Neural cell (in vitro differentiated cells): Measurements from ENCODE around the gene OR13F1.

Experiments
- CTCF ChIP-seq: fragments of 450-650 bp; IDR thresholded peaks from 2 replicates; pipeline ENCODE4 v1.5.1; 2014; ENCODE audit warnings: antibody characterized with exemption, mild to moderate bottlenecking, moderate library complexity; ENCODE audit not compliant: poor library complexity, severe bottlenecking
- EP300 ChIP-seq: fragments of 450-650 bp; conservative IDR thresholded peaks from 2 replicates; pipeline ENCODE4 v1.6.1; 2014; ENCODE audit warnings: antibody characterized with exemption, mild to moderate bottlenecking, moderate library complexity; ENCODE audit not compliant: poor library complexity, severe bottlenecking
- EZH2 ChIP-seq: fragments of 200-600, 300-800 bp; shearing (Covaris generic), sonication (generic); IDR thresholded peaks from 2 replicates; pipeline ENCODE4 v1.6.1; 2014; ENCODE audit warnings: antibody characterized with exemption, low read length, borderline replicate concordance, mild to moderate bottlenecking; ENCODE audit not compliant: insufficient read depth, poor library complexity, severe bottlenecking
- MXI1 ChIP-seq: fragments of 450-650 bp; conservative IDR thresholded peaks from 2 replicates; pipeline ENCODE4 v1.6.1; 2014; ENCODE audit warnings: antibody characterized with exemption, mild to moderate bottlenecking; ENCODE audit not compliant: poor library complexity, severe bottlenecking
- POLR2AphosphoS5 ChIP-seq: IDR thresholded peaks from 2 replicates; pipeline ENCODE4 v1.6.1; 2012
- RAD21 ChIP-seq: fragments of 450-650 bp; conservative IDR thresholded peaks from 2 replicates; pipeline ENCODE4 v1.6.1; 2014; ENCODE audit warnings: antibody characterized with exemption, mild to moderate bottlenecking, moderate library complexity
- REST ChIP-seq: IDR thresholded peaks from 2 replicates; pipeline ENCODE4 v1.6.1; 2012; ENCODE audit warnings: borderline replicate concordance
- SMC3 ChIP-seq: fragments of 450-650 bp; conservative IDR thresholded peaks from 2 replicates; pipeline ENCODE4 v1.6.1; 2014; ENCODE audit warnings: antibody characterized with exemption, mild to moderate bottlenecking, moderate library complexity; ENCODE audit not compliant: poor library complexity
- TAF1 ChIP-seq: IDR thresholded peaks from 2 replicates; pipeline ENCODE4 v1.6.1; 2012; ENCODE audit warnings: low read depth

- TF ChIP-seq CTCF (no peak), SMC3 (no peak), EP300 (no peak), TAF1 (no peak), POLR2AphosphoS5 (no peak), EZH2 (no peak), REST (no peak), MXI1 (no peak), RAD21 (no peak)
Observed at GRCh38 chr9:104553261-104553660, 49.2 kb downstream of the OR13F1 start.
